Thyroid gland (tissue), 4 donors: ENCODE data around the gene CXCL10.

Experiments
- POLR2A ChIP-seq, 2 donors: fragments of 450-650 bp; IDR thresholded peaks; one replicate each; pipeline ENCODE4 v1.6.1; 2017; ENCODE audit warnings: antibody characterized with exemption in 2 of 2, mild to moderate bottlenecking in 2 of 2, moderate library complexity in 1 of 2
- TF ChIP-seq, protein P1 (sequence below), 6 experiments: fragments of 200-600 bp in 3 of 6; fragments of 450-650 bp in 3 of 6; sonication (generic) in 3 of 6; IDR thresholded peaks; one replicate each; pipeline ENCODE4 v1.5.1; 2016 to 2019; ENCODE audit warnings: antibody characterized with exemption in 6 of 6, mild to moderate bottlenecking in 2 of 6, inconsistent platforms in 1 of 6, moderate library complexity in 1 of 6

DNA sequence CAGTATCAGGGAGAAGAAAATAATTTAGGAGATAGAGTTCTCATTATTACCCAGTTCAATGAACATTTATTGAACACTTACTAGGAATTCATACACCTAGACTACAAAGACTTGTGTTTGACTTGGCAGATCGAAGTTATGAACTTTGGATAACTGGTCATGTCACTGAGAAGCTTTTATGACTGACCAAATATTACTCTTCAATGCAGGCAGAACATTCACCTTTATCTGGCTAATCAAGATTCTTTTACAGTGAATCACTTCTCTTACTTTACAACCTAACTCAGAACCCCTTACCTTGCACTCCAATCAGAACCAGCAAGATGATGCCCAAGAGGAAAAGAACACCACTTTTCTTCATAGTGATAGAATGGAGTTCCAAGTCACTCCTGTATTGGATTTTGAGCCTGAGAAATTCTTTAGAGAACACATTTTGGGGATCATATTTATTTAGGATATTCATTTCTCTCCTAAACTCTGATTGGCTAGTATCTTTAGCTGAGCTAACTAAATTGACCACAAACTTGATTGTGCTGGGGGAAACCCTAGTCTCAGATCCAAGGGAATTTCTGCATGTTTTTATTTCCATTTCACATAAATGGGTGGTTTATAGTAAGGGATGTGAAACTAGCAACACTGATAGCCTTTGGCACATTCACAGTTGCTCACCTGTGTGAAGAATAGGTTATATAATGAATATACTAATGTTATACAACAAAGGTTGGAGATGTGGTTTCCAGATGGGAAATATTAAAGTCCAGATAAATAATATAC, 16.0 kb downstream of the CXCL10 start, which contains the start of gene CXCL9:
- no peak for TF ChIP-seq POLR2A (IDR thresholded peaks at IDR 0.05)
- TF ChIP-seq, protein P1, sequence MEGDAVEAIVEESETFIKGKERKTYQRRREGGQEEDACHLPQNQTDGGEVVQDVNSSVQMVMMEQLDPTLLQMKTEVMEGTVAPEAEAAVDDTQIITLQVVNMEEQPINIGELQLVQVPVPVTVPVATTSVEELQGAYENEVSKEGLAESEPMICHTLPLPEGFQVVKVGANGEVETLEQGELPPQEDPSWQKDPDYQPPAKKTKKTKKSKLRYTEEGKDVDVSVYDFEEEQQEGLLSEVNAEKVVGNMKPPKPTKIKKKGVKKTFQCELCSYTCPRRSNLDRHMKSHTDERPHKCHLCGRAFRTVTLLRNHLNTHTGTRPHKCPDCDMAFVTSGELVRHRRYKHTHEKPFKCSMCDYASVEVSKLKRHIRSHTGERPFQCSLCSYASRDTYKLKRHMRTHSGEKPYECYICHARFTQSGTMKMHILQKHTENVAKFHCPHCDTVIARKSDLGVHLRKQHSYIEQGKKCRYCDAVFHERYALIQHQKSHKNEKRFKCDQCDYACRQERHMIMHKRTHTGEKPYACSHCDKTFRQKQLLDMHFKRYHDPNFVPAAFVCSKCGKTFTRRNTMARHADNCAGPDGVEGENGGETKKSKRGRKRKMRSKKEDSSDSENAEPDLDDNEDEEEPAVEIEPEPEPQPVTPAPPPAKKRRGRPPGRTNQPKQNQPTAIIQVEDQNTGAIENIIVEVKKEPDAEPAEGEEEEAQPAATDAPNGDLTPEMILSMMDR (IDR thresholded peaks at IDR 0.05): no peak
